ENCODE results near the gene DENND2A.

Gene DENND2A

GRCh38 chr7:140685407-140686087 lies 44.9 kb upstream of the DENND2A start:
- H3K27ac ChIP-seq: no peak overlapping the region
- no peaks in the 10 kb centered on the region for H3K36me3 ChIP-seq (ENCODE audit: control insufficient read depth, insufficient read depth, low read length)
- TF ChIP-seq CTCF (IDR thresholded peaks at IDR 0.05): no peak
- H2AFZ ChIP-seq: no peak overlapping the region
- no peak overlapping the region for H3K4me2 ChIP-seq (ENCODE audit: low read length)
- H3K27me3 ChIP-seq (ENCODE audit: control insufficient read depth, insufficient read depth, low read length): no peaks in the 10 kb centered on the region
- no peaks in the 10 kb centered on the region for H3K9me3 ChIP-seq (ENCODE audit: control insufficient read depth, low read length)
- H3K4me1 ChIP-seq: no peaks in the 10 kb centered on the region
- no peaks in the 10 kb centered on the region for H3K79me2 ChIP-seq
- H3K4me3 ChIP-seq (ENCODE audit: low read depth, low read length): no peak overlapping the region
- H3K9ac ChIP-seq: no peak overlapping the region

- Histone ChIP-seq H3K9me3 (ENCODE audit: control insufficient read depth, low read length) (no peaks in the 10 kb centered on the region), H3K9ac (no peak overlapping the region), H3K36me3 (ENCODE audit: control insufficient read depth, insufficient read depth, low read length) (no peaks in the 10 kb centered on the region), H3K79me2 (no peaks in the 10 kb centered on the region), H3K27me3 (ENCODE audit: control insufficient read depth, insufficient read depth, low read length) (no peaks in the 10 kb centered on the region), H3K4me3 (ENCODE audit: low read depth, low read length) (no peak overlapping the region), H3K4me2 (ENCODE audit: low read length) (no peak overlapping the region), H3K27ac (no peak overlapping the region), H2AFZ (no peak overlapping the region), H3K4me1 (no peaks in the 10 kb centered on the region)
- TF ChIP-seq CTCF (IDR thresholded peaks at IDR 0.05): no peak
These were observed 43.7 kb upstream of the DENND2A start for GRCh38 chr7:140684066-140684950.

GRCh38 chr7:140683657-140684056 lies 43.0 kb upstream of the DENND2A start:
- Histone ChIP-seq H3K4me1 (no peaks in the 10 kb centered on the region), H3K27ac (no peak overlapping the region), H3K9ac (no peak overlapping the region), H3K4me3 (ENCODE audit: low read depth, low read length) (no peak overlapping the region), H3K9me3 (ENCODE audit: control insufficient read depth, low read length) (no peaks in the 10 kb centered on the region), H3K79me2 (no peaks in the 10 kb centered on the region), H3K27me3 (ENCODE audit: control insufficient read depth, insufficient read depth, low read length) (no peaks in the 10 kb centered on the region), H3K4me2 (ENCODE audit: low read length) (no peak overlapping the region), H3K36me3 (ENCODE audit: control insufficient read depth, insufficient read depth, low read length) (no peaks in the 10 kb centered on the region), H2AFZ (no peak overlapping the region)
- no peak for TF ChIP-seq CTCF (IDR thresholded peaks at IDR 0.05)

- no peak overlapping the region for H3K4me3 ChIP-seq (ENCODE audit: low read depth, low read length)
- H3K27ac ChIP-seq: no peak overlapping the region
These were observed 41.2 kb upstream of the DENND2A start for GRCh38 chr7:140681766-140682165.

More at GRCh38 chr7:140681766-140682165, 41.2 kb upstream of the DENND2A start:
- H3K27me3 ChIP-seq (ENCODE audit: control insufficient read depth, insufficient read depth, low read length): no peaks in the 10 kb centered on the region
- H2AFZ ChIP-seq: no peak overlapping the region
- H3K79me2 ChIP-seq: no peaks in the 10 kb centered on the region
- no peaks in the 10 kb centered on the region for H3K36me3 ChIP-seq (ENCODE audit: control insufficient read depth, insufficient read depth, low read length)
- no peaks in the 10 kb centered on the region for H3K9me3 ChIP-seq (ENCODE audit: control insufficient read depth, low read length)
- H3K4me2 ChIP-seq (ENCODE audit: low read length): no peak overlapping the region
- H3K9ac ChIP-seq: no peak overlapping the region
- H3K4me1 ChIP-seq: no peaks in the 10 kb centered on the region
- no peak for TF ChIP-seq CTCF (IDR thresholded peaks at IDR 0.05)

Data from parathyroid adenoma (tissue), 2 donors.